Spleen (tissue), 13 donors: ENCODE data around the gene ADAMTS3. TPM values are rescaled to one million over a fixed set of nuclear protein-coding genes. Genes with fewer than 3 reads are reported as not detected.

ENCODE experiments used
- DNase-seq: peaks from one replicate; pipeline ENCODE4 v3.0.0-alpha.2; 2020
- H3K27ac ChIP-seq, 8 donors: fragments of 200-600 bp; sonication (generic) in 7 of 8; 1 replicate in 4 of 8; 2 replicates in 4 of 8; pipeline versions ENCODE4 v1.5.0 to v1.8.0; 2016 to 2021; ENCODE audit warnings: inconsistent platforms in 4 of 8, mild to moderate bottlenecking in 4 of 8, moderate library complexity in 1 of 8
- H3K27me3 ChIP-seq, 7 donors: fragments of 200-600 bp; sonication (generic) in 6 of 7; replicated peaks in 1 of 7; 1 replicate in 4 of 7; 2 replicates in 3 of 7; pipeline versions ENCODE4 v1.5.0 to v1.8.0; 2016 to 2021; ENCODE audit warnings: inconsistent platforms in 3 of 7, mild to moderate bottlenecking in 1 of 7
- H3K36me3 ChIP-seq, 6 donors: fragments of 200-600 bp; sonication (generic) in 5 of 6; 1 replicate in 4 of 6; 2 replicates in 2 of 6; pipeline versions ENCODE4 v1.5.0 to v1.8.0; 2016 to 2021; ENCODE audit warnings: inconsistent platforms in 2 of 6
- H3K4me1 ChIP-seq, 6 donors: fragments of 200-600 bp; sonication (generic) in 5 of 6; 1 replicate in 3 of 6; 2 replicates in 3 of 6; pipeline versions ENCODE4 v1.5.0 to v1.8.0; 2016 to 2021; ENCODE audit warnings: inconsistent platforms in 3 of 6
- H3K4me3 ChIP-seq, 8 donors: fragments of 200-600 bp; sonication (generic) in 7 of 8; 1 replicate in 4 of 8; 2 replicates in 4 of 8; pipeline versions ENCODE4 v1.5.0 to v1.8.0; 2016 to 2021; ENCODE audit warnings: inconsistent platforms in 4 of 8, mild to moderate bottlenecking in 4 of 8, moderate library complexity in 2 of 8
- H3K9me3 ChIP-seq, 8 donors: fragments of 200-600 bp; sonication (generic) in 7 of 8; 1 replicate in 4 of 8; 2 replicates in 4 of 8; pipeline versions ENCODE4 v1.5.0 to v1.8.0; 2016 to 2021; ENCODE audit warnings: inconsistent platforms in 4 of 8
- CTCF ChIP-seq, 11 experiments: fragments of 200-600 bp in 7 of 11; fragments of 450-650 bp in 4 of 11; sonication (generic) in 4 of 11; IDR thresholded peaks in 8 of 11; conservative IDR thresholded peaks in 3 of 11; 1 replicate in 7 of 11; 2 replicates in 4 of 11; pipeline versions ENCODE4 v1.4.0 to v1.8.0; 2016 to 2021; ENCODE audit warnings: antibody characterized with exemption in 11 of 11, inconsistent platforms in 4 of 11, mild to moderate bottlenecking in 1 of 11
- POLR2A ChIP-seq, 3 donors: fragments of 450-650 bp; IDR thresholded peaks; one replicate each; pipeline ENCODE4 v1.5.1; 2017; ENCODE audit warnings: antibody characterized with exemption in 3 of 3, mild to moderate bottlenecking in 1 of 3
- POLR2AphosphoS5 ChIP-seq, 3 donors: sonication (generic); formaldehyde crosslinking; IDR thresholded peaks; one replicate each; pipeline ENCODE4 v1.5.1; 2017; ENCODE audit warnings: antibody characterized with exemption in 3 of 3
- WGBS, 5 donors: extraction: QIAGEN DNeasy Blood & Tissue Kit in 3 of 5; methylation state at CpG; one replicate each; pipeline versions ENCODE4 v1.1.5 to v1.1.7; 2013 to 2018; 5-methylcytosine and 5-hydroxymethylcytosine counted together
- intact Hi-C: fragments of 100-400 bp; cut with DNase I; formaldehyde crosslinking; loops from one replicate; pipeline ENCODE4 v1.15.0; 2023; ENCODE audit warnings: low total_unique reads
- long read RNA-seq, 2 donors: transcript quantifications; one replicate each; lab custom pipeline, GENCODE V29; 2026
- polyA plus RNA-seq, 3 donors: library from polyadenylated mRNA; stranded (reverse); fragments of 200-250 nt; gene quantifications; one replicate each; pipeline ENCODE4 v1.2.1, GENCODE V29; 2013
- total RNA-seq, 7 donors: library from RNA; depleted of rRNA in 3 of 7; stranded (reverse); fragments of >200 nt in 3 of 7; fragmentation: NEBNext Ultra II Directional in 4 of 7; extraction: Animal tissue kit (Norgen Biotek cat#: 25700) in 4 of 7; gene quantifications; one replicate each; pipeline versions ENCODE4 v1.1.0 to v1.2.1, GENCODE V29; 2016 to 2021
- donor health status: healthy with polysubstance abuse.
- donor health status: DM: no; HTN: no; CAD: no; lungs with moderate emphysema.
- donor health status: DM: no; HTN: no; CAD: no.
- donor health status: Bipolar disorder and iron deficiency.
- donor health status: healthy.
- donor health status: DM: no; HTN: no; CAD: no.
- donor health status: DM: yes; HTN: yes; CAD: no.

Gene ADAMTS3
- total RNA-seq (1 to 10 TPM in 4 of 7 donors, under 1 TPM in 3; 0.51 to 2.6 (median 1.2) TPM), polyA plus RNA-seq (under 1 TPM; 0.15 to 0.20 (median 0.16) TPM)
- long read RNA-seq, donor 1, result 0 reads
- long read RNA-seq, donor 2, result 0 reads

DNA sequence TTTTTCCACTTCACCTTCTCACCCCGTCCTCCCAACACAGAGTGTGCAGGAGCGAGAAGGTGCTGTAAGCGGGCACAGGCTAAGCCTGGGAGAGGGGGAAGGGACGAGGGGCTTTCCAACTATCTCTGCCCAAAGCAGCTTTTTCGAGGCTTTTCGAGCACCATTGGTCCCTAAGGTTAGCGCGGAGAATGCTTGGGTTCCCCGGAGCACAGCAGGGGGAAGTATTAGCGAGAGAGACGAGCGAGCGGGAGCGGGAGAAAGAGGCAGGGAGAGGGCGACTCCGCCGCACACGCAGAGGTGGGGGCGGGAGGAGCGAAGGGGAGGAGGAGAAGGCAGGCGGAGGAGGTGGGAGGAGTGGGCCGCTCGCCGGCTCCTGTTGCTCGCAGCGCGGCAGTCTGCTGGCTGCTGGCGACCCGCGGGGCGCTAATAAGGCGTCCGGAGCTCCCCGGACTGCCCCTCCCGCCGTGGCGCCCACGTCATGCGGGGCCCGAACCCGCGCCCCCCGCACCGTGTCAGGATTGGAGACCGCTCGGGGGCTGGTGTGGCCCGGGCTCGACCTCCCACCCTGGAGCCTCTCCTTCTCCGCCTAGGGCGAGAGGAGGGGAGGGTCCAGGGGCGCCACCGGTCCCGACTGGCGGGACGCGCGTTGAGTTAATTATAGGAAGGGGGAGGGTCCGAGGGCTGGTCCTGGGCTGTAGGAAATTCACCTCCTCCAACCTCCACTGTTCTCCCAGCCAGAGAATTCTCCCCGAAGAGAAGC is at the start of gene ADAMTS3:
ADAMTS3 (minus strand) TSS at position 263 of the 760 bp plus-strand sequence. CDS start 459 bp downstream, outside the sequence.
- H3K27me3 ChIP-seq, result peaks cover 0 to 40% (median 8%) of the 10 kb centered on the region in 7 donors
- no peaks in the 10 kb centered on the region for H3K9me3 ChIP-seq
- intact Hi-C loops, result no loop called here
- TF ChIP-seq POLR2AphosphoS5 (IDR thresholded peaks at IDR 0.05) (peak; percentile 4 to 58 (median 55)), POLR2A (IDR thresholded peaks at IDR 0.05) (no peak)
- peak; percentile 80 for DNase-seq
- H3K36me3 ChIP-seq, result no peaks in the 10 kb centered on the region
- H3K4me1 ChIP-seq, result peaks cover 3 to 38% (median 27%) of the 10 kb centered on the region in 6 donors
- H3K27ac ChIP-seq, result peak within 1 kb of the TSS in 6 of 8 donors; percentile 27 to 68 (median 45)
- peak within 1 kb of the TSS; percentile 27 to 68 (median 41) for H3K4me3 ChIP-seq
- 1 to 3% (median 1%) methylated on average over 32 to 59 of the region's 59 CpGs for WGBS, 5 donors

GRCh38 chr4:72613959-72614358 is 44.9 kb upstream of the ADAMTS3 start:
- 68 to 82% (median 72%) methylated on average over 2 of the region's 2 CpGs for WGBS, 5 donors
- Histone ChIP-seq H3K27me3 (no peaks in the 10 kb centered on the region), H3K36me3 (no peaks in the 10 kb centered on the region), H3K27ac (no peak overlapping the region), H3K4me3 (no peak overlapping the region), H3K4me1 (no peaks in the 10 kb centered on the region), H3K9me3 (peaks cover 0 to 4% (median 0%) of the 10 kb centered on the region in 8 donors)
- no peak for DNase-seq
- TF ChIP-seq CTCF (IDR thresholded peaks at IDR 0.05 in 8 of 11, conservative IDR thresholded peaks at IDR 0.05 in 3 of 11) (no peak), POLR2AphosphoS5 (IDR thresholded peaks at IDR 0.05) (no peak), POLR2A (IDR thresholded peaks at IDR 0.05) (no peak)
- intact Hi-C loops, result no loop called here

GRCh38 chr4:72606751-72607150 is 37.7 kb upstream of the ADAMTS3 start:
- H3K36me3 ChIP-seq, result no peaks in the 10 kb centered on the region
- 69 to 75% (median 74%) methylated on average over 2 of the region's 2 CpGs for WGBS, 5 donors
- H3K27me3 ChIP-seq, result no peaks in the 10 kb centered on the region
- no peak for DNase-seq
- peaks cover 0 to 23% (median 17%) of the 10 kb centered on the region in 8 donors for H3K9me3 ChIP-seq
- intact Hi-C loops, result no loop called here
- no peaks in the 10 kb centered on the region for H3K4me1 ChIP-seq
- no peak overlapping the region for H3K27ac ChIP-seq
- H3K4me3 ChIP-seq, result no peak overlapping the region
- TF ChIP-seq CTCF (IDR thresholded peaks at IDR 0.05 in 8 of 11, conservative IDR thresholded peaks at IDR 0.05 in 3 of 11), result no peak
- no peak for TF ChIP-seq POLR2A (IDR thresholded peaks at IDR 0.05)

DNA sequence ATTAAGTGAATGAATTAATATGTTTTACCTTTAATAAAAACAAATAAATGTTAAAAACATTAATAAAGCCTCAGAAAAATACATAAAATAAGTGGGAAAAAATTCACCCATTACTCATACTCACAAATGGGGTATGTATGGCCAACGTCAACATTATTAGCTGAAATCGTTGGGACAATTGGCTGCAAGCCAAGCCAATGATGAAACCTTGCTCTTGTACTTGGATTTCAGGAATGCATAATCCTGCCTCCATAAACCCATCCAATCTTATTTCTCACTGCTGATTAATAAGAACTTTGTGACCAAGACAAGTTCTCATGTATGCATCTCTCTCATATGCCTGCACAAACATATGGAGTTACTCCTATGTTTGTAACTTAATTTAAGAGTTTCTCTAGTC is 35.3 kb upstream of the ADAMTS3 start:
- no peak for TF ChIP-seq POLR2A (IDR thresholded peaks at IDR 0.05)
- no peak for DNase-seq
- 61 to 80% (median 79%) methylated on average over 2 of the region's 2 CpGs for WGBS, 5 donors
- Histone ChIP-seq H3K4me1 (no peaks in the 10 kb centered on the region), H3K4me3 (no peak overlapping the region), H3K9me3 (peaks cover 0 to 23% (median 17%) of the 10 kb centered on the region in 8 donors), H3K27ac (no peak overlapping the region), H3K27me3 (no peaks in the 10 kb centered on the region), H3K36me3 (no peaks in the 10 kb centered on the region)
- intact Hi-C loops, result no loop called here
